Measurements from ENCODE around the gene GTF2A2.
"Not testable (repeated sequence)": the region's sequence is repeated elsewhere in the genome, so short reads cannot be mapped to it uniquely, and the experiment has no call there.

GTF2A2 gene

GRCh38 chr15:59668556-59668955, 11.2 kb upstream of the GTF2A2 start:
- no peak for DNase-seq

GRCh38 chr15:59662260-59662659, 4.9 kb upstream of the GTF2A2 start:
- DNase-seq: no peak

GRCh38 chr15:59659366-59659765, 2.1 kb upstream of the GTF2A2 start:
- no peak for DNase-seq

GRCh38 chr15:59657635-59658125, 365 bp upstream of the GTF2A2 start:
- no peak for DNase-seq

DNA sequence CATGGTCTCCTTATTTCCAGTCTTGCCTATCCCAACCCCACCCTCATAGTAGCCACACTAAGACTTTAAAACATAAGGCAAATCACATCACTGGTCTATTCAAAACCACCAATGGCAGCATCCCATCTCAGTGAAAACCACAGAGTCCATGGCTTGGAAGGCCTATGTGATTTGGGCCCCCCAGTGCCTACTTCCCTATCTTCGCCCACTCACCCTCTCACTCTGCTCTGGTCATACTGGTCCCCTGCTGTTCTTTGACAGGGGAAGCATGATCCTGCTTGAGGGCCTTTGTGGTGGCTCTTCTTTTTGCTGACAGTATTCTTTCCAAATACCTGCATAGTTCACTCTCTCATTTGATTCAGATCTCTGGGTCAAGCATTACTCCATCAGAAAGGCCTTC, 3.3 kb downstream of the GTF2A2 start:
- no peak for DNase-seq

DNA sequence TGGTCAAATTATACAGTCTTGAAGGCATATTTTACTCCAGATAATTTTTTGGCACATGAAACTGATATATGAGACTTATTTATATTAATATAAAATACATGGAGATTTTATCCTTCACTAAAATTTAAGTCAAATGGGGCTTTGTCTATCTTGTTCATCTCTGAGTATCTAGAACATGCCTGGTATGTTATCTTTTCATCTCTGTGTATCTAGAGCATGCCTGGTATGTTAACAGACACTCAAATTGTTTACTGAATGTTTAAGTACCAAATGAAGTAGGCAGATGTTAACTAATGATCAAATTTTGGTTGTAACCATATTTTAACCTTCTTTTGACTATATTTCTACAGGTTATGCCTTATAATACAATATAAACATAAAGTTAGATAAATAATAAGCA, 7.7 kb downstream of the GTF2A2 start:
- no peak for DNase-seq

DNA sequence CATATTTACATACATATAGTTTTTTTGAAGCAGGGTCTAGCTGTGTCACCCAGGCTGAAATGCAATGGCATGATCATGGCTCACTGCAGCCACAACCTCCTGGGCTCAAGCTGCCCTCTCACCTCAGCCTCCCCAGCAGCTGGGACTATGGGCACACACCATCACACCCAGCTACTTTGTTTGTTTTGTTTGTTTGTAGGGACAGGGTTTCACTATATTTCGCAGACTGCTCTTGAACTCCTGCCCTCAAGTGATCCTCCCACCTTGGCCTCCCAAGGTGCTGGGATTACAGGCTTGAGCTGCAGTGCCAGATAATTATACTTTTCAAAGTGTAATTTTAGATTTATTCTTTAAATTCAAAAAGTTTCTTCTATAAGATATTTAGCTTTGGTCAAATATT, 10.2 kb downstream of the GTF2A2 start:
- no peak for DNase-seq

DNA sequence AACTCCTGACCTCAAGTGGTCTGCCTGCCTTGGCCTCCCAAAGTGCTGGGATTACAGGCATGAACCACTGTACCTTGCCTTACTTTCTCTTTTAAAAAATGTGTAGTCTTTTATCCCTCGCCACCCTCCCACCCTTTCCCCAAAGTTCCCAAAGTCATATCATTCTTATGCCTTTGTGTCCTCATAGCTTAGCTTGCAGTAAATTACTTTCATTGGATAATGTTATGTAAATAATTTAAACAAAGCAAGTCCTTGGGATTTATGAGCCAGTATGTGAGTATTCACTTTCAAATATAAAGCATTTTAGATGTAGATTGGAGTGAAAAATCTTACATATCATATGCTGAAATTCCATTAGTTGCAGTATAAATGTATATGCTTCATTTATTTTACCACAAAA, 11.0 kb downstream of the GTF2A2 start:
- DNase-seq: no peak

- DNase-seq: not testable (repeated sequence)
These were observed 11.5 kb downstream of the GTF2A2 start for GRCh38 chr15:59645812-59646211.

- no peak for DNase-seq
These were observed 12.6 kb downstream of the GTF2A2 start for GRCh38 chr15:59644756-59645155.

DNA sequence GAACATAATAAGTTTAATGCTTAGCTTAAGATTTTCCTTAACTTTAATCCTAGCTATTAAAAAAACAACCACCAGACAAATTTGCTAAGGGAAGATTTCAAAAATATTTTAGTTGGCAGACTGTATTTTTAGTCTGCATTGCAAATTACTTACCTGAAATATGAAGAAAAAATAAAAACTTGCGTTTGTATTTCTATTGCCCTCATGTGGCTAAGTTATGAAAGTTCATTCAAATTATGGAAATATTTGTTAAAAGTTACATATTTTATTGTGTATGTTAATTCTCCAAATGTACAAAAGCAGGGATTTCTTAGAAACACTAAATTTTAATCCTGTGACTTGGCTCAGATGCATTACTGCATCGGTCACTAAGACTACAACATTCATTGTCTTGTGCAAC, 15.0 kb downstream of the GTF2A2 start:
- no peak for DNase-seq

GRCh38 chr15:59637507-59637906, 19.8 kb downstream of the GTF2A2 start:
- not testable (repeated sequence) for DNase-seq

GRCh38 chr15:59636184-59636583, 21.1 kb downstream of the GTF2A2 start:
- no peak for DNase-seq

- DNase-seq: no peak
These were observed 24.6 kb downstream of the GTF2A2 start for GRCh38 chr15:59632714-59633113.

- no peak for DNase-seq
These were observed 35.0 kb downstream of the GTF2A2 start for GRCh38 chr15:59622289-59622688.

DNA sequence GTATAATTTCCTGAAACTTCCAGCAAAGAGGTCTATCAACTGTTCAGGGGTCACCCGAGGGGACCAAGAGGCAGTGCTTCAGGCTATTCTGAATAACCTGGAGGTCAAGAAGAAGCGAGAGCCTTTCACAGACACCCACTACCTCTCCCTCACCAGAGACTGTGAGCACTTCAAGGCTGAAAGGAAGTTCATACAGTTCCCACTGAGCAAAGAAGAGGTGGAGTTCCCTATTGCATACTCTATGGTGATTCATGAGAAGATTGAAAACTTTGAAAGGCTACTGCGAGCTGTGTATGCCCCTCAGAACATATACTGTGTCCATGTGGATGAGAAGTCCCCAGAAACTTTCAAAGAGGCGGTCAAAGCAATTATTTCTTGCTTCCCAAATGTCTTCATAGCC, 38.9 kb downstream of the GTF2A2 start:
- no peak for DNase-seq

- no peak for DNase-seq
These were observed 40.9 kb downstream of the GTF2A2 start for GRCh38 chr15:59616379-59616778.

GRCh38 chr15:59615661-59616060, 41.7 kb downstream of the GTF2A2 start:
- no peak for DNase-seq

GRCh38 chr15:59614153-59614552, 43.2 kb downstream of the GTF2A2 start:
- DNase-seq: no peak

- no peak for DNase-seq
These were observed 45.7 kb downstream of the GTF2A2 start, which contains the start of gene GCNT3 for GRCh38 chr15:59611276-59612260. Gene GCNT3 (plus strand): TSS chr15:59611783. CDS start chr15:59618239, 6,456 bp downstream.

- DNase-seq: no peak
These were observed 47.3 kb downstream of the GTF2A2 start for GRCh38 chr15:59609730-59610712.

DNA sequence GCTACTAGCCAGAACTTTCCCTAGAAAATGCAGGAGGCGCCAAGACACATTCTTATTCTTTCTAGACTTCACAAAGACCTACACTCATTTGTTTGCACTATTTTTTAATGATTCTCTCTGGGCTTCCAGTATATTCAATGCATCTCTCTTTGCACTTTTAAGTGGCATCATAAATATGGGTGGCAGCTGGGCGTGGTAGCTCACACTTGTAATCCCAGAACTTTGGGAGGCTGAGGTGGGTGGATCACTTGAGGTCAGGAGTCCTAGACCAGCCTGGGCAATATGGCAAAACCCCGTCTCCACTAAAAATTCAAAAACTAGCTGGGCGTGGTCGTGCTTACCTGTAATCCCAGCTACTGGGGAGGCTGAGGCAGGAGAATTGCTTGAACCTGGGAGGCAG, 51.3 kb downstream of the GTF2A2 start:
- no peak for DNase-seq

DNA sequence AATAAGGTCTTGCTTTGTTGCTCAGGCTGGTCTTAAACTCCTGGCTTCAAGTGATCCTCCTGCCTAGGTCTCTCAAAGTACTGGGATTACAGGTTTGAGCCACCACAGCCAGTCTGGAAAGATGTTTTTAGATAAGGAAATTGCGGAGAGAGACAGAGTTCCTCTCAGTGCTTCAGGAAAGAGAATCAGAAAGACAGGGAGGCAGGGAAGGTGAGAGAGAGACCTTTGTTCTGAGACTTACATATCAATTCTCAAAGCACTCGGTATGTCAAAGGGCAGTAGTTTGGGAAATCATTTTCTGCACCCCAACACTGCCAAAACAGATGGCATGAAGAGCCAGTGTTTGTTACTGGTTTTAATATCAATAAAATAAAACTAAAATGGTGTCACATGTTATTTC, 58.9 kb downstream of the GTF2A2 start:
- no peak for DNase-seq
